ENCODE measurements around the gene FRAS1. TPM values are rescaled to one million over a fixed set of nuclear protein-coding genes. Genes with fewer than 3 reads are reported as not detected.

FRAS1 gene
- total and polyA plus RNA-seq, 8 donors = 4.7 to 21.5 (median 14.7) TPM

DNA sequence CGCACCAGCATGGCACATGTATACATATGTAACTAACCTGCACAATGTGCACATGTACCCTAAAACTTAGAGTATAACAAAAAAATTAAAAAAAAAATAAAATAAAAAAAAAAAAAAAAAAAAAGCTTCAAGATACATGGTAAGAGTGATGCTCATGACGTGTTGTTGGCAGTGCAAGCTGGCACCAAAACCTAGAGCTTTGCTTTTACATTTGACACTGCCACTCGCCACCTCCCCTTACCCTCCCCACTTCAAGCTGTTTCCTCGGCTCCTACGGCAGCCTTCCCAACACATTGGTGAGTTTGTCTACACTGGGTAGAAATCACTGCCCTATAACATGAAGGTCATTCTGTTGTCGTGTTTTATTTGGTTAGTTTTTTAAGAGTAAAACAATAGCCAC is 296.8 kb downstream of the FRAS1 start:
- no peak for DNase-seq
- FAIRE-seq = no peak
- TF ChIP-seq, protein P1, sequence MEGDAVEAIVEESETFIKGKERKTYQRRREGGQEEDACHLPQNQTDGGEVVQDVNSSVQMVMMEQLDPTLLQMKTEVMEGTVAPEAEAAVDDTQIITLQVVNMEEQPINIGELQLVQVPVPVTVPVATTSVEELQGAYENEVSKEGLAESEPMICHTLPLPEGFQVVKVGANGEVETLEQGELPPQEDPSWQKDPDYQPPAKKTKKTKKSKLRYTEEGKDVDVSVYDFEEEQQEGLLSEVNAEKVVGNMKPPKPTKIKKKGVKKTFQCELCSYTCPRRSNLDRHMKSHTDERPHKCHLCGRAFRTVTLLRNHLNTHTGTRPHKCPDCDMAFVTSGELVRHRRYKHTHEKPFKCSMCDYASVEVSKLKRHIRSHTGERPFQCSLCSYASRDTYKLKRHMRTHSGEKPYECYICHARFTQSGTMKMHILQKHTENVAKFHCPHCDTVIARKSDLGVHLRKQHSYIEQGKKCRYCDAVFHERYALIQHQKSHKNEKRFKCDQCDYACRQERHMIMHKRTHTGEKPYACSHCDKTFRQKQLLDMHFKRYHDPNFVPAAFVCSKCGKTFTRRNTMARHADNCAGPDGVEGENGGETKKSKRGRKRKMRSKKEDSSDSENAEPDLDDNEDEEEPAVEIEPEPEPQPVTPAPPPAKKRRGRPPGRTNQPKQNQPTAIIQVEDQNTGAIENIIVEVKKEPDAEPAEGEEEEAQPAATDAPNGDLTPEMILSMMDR (IDR thresholded peaks at IDR 0.05) = no peak
- Histone ChIP-seq H3K36me3 (no peaks in the 10 kb centered on the region), H3K4me3 (no peak overlapping the region), H3K4me1 (no peaks in the 10 kb centered on the region), H3K9me3 (no peaks in the 10 kb centered on the region), H3K27me3 (no peaks in the 10 kb centered on the region), H3K27ac (no peak overlapping the region)
- ATAC-seq = no peak
- intact Hi-C loops (cut with DNase I) = no loop called here
- WGBS, 2 donors = 71 to 83% methylated on average over 5 of the region's 6 CpGs

DNA sequence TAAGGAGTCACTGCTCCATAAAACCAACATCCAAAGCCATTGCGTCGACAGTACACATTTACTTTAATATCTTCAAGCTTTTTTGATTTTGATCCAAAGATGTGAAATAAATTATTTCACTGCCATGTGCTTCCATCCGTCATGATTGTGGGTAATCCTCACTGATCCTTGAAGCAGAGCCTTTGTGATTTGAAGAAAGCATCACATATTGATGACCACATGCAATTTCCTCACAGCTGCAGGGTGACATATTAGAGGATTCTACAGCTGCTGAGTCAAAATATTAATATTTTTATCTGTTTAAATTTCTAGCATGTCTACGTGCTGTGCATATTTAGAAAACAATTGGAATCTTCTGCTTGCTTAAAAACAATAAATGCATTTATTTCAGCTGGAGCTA is 297.7 kb downstream of the FRAS1 start:
- TF ChIP-seq, protein P1 (IDR thresholded peaks at IDR 0.05) = no peak
- Histone ChIP-seq H3K4me3 (no peak overlapping the region), H3K4me1 (no peaks in the 10 kb centered on the region), H3K36me3 (no peaks in the 10 kb centered on the region), H3K27ac (no peak overlapping the region), H3K9me3 (no peaks in the 10 kb centered on the region), H3K27me3 (no peaks in the 10 kb centered on the region)
- WGBS, 2 donors = 79 to 84% methylated on average over 4 of the region's 4 CpGs
- intact Hi-C loops (cut with DNase I) = no loop called here
- FAIRE-seq (no peak), ATAC-seq (no peak), DNase-seq (no peak)

DNA sequence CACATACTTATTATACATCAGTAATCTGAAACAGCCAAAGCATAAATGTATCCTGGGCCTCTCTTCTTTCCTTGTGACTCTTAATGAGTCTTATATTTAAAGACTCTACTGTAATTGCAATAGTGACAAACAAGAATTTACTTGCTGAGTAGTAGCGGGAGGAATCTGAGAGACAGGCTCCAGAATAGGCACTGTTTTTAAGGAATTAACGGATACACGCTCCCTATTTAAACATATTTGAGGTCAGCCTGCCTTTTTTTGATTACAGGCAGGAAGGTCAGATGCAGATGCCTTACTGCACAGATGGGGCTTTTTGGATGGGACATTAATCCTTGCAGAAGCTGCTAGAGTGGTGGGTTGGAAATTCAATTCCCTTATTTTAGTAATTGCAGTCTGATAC is 298.2 kb downstream of the FRAS1 start:
- DNase-seq (no peak), ATAC-seq (no peak), FAIRE-seq (no peak)
- Histone ChIP-seq H3K4me1 (no peaks in the 10 kb centered on the region), H3K36me3 (no peaks in the 10 kb centered on the region), H3K4me3 (no peak overlapping the region), H3K9me3 (no peaks in the 10 kb centered on the region), H3K27me3 (no peaks in the 10 kb centered on the region), H3K27ac (no peak overlapping the region)
- intact Hi-C loops (cut with DNase I) = no loop called here
- WGBS, 2 donors = 83 to 91% methylated on average over 3 of the region's 3 CpGs
- TF ChIP-seq, protein P1 (IDR thresholded peaks at IDR 0.05) = no peak

DNA sequence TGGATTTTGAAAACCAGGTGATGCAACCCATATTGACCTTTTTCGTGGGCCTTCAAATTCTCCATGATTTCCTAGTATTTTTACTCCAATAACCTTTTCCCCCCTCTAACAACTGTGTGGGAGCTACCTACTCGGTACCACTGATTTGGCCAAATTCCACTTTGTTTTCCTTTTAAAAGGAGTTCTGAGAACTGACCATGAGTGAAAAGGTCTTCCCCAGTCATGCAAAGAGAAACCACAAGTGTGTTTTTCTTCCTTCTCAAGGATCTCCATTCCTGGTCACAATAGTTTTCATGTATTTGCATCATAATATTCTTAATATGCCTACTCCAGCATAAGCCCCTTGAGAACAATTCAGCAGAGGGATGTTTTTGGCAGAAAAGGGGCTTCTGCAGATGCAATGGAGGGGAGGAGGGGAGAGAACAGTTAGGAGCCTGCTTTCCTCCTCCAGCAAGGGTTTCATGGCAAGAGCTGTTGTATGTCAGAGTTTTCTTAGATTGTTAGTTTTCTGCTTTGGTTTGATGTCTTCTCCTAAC is 299.2 kb downstream of the FRAS1 start:
- Histone ChIP-seq H3K27me3 (no peaks in the 10 kb centered on the region), H3K27ac (no peak overlapping the region), H3K9me3 (no peaks in the 10 kb centered on the region), H3K4me1 (no peaks in the 10 kb centered on the region), H3K4me3 (no peak overlapping the region), H3K36me3 (no peaks in the 10 kb centered on the region)
- WGBS, 2 donors = 64 to 86% methylated on average over 2 of the region's 2 CpGs
- FAIRE-seq (no peak), DNase-seq (no peak), ATAC-seq (no peak)
- TF ChIP-seq, protein P1 (IDR thresholded peaks at IDR 0.05) = no peak
- intact Hi-C loops (cut with DNase I) = no loop called here

DNA sequence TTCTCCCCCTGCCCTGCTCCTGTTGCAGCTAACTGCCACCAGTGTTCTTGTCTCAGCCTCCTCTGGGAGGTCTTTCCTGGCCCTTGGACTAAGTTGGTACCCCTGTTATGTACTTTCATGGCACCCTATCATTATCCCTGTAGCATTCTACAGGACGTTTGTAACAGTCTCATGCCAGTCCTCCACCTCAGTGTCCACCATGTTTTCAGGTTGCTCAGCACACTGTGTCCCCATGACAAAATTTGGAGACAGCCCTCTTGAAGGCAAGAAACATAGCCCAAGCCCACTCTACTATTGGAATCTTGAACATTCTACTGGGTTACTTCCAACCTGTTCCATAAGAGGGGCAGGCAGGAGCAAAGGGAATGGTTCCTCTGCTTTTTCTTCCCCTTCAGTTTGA is 300.0 kb downstream of the FRAS1 start:
- no peak for DNase-seq
- H3K4me1 ChIP-seq = no peaks in the 10 kb centered on the region
- H3K27ac ChIP-seq = no peak overlapping the region
- H3K36me3 ChIP-seq = no peaks in the 10 kb centered on the region
- intact Hi-C loops (cut with DNase I) = no loop called here
- no peak overlapping the region for H3K4me3 ChIP-seq
- FAIRE-seq = no peak
- no peaks in the 10 kb centered on the region for H3K27me3 ChIP-seq
- no peak for ATAC-seq
- WGBS, 2 donors = 39 to 47% methylated on average over 1 of the region's 1 CpG
- H3K9me3 ChIP-seq = no peaks in the 10 kb centered on the region
- TF ChIP-seq, protein P1 (IDR thresholded peaks at IDR 0.05) = no peak

Measured in pancreas (tissue), 10 donors.